ENCODE measurements around the gene CERKL.

DNA sequence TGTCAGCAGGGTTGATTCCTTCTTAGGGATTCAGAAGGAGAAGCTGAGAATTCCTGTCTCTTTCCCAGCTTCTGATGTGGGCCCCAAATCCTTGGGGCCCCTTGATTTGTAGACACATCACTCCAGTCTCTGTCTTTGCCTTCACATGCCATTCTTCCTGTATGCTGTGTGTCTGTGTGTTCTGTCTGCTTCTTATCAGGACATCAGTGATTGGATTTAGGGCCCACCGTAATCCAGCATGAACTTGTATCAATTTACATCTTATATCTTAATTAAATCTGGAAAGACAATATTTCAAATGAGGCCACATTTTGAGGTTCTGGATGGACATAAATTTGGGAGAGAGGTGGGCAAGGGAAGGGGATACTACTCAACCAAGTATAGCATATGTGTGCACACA lies 13.7 kb upstream of the CERKL start:
- TF ChIP-seq, protein P1, sequence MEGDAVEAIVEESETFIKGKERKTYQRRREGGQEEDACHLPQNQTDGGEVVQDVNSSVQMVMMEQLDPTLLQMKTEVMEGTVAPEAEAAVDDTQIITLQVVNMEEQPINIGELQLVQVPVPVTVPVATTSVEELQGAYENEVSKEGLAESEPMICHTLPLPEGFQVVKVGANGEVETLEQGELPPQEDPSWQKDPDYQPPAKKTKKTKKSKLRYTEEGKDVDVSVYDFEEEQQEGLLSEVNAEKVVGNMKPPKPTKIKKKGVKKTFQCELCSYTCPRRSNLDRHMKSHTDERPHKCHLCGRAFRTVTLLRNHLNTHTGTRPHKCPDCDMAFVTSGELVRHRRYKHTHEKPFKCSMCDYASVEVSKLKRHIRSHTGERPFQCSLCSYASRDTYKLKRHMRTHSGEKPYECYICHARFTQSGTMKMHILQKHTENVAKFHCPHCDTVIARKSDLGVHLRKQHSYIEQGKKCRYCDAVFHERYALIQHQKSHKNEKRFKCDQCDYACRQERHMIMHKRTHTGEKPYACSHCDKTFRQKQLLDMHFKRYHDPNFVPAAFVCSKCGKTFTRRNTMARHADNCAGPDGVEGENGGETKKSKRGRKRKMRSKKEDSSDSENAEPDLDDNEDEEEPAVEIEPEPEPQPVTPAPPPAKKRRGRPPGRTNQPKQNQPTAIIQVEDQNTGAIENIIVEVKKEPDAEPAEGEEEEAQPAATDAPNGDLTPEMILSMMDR (IDR thresholded peaks at IDR 0.05), result no peak
- TF ChIP-seq POLR2A (IDR thresholded peaks at IDR 0.05), result no peak
